SK-N-SH treated with all-trans-retinoic acid at 6 μM for 48 hours (cell line): ENCODE data around the gene RAMP1.

Experiments used
- ATAC-seq: fragments of 200-7000 bp; cut with Tn5 transposase; 3 replicates; pipeline ENCODE4 v1.9.1; 2020; ENCODE audit warnings: mild to moderate bottlenecking, moderate library complexity
- ARNTL ChIP-seq: fragments of 450-650 bp; formaldehyde crosslinking; IDR thresholded peaks from 2 replicates; pipeline ENCODE4 v1.5.0; 2020; ENCODE audit warnings: low read depth, mild to moderate bottlenecking, moderate library complexity, borderline replicate concordance
- BACH2 ChIP-seq: fragments of 250-450 bp; sonication (Bioruptor Pico); IDR thresholded peaks from 2 replicates; pipeline ENCODE4 v1.9.0; 2021; ENCODE audit warnings: mild to moderate bottlenecking, borderline replicate concordance
- CSDC2 ChIP-seq: fragments of 250-450 bp; sonication (Bioruptor Pico); IDR thresholded peaks from 2 replicates; pipeline ENCODE4 v1.5.0; 2020; ENCODE audit warnings: mild to moderate bottlenecking, moderate library complexity
- ESRRG ChIP-seq: fragments of 250-450 bp; sonication (Bioruptor Pico); IDR thresholded peaks from 2 replicates; pipeline ENCODE4 v1.6.1; 2021; ENCODE audit warnings: mild to moderate bottlenecking
- GLIS3 ChIP-seq: fragments of 250-450 bp; sonication (Bioruptor Pico); IDR thresholded peaks from 2 replicates; pipeline ENCODE4 v1.5.0; 2020; ENCODE audit warnings: mild to moderate bottlenecking, moderate library complexity
- ISL1 ChIP-seq: fragments of 250-450 bp; sonication (Bioruptor Pico); IDR thresholded peaks from 2 replicates; pipeline ENCODE4 v2.1.2; 2022; ENCODE audit warnings: mild to moderate bottlenecking, moderate library complexity
- OSR1 ChIP-seq: fragments of 250-450 bp; sonication (Bioruptor Pico); IDR thresholded peaks from 2 replicates; pipeline ENCODE4 v1.8.0; 2022; ENCODE audit warnings: moderate library complexity, mild to moderate bottlenecking, inconsistent platforms
- POU6F1 ChIP-seq: fragments of 250-450 bp; sonication (Bioruptor Pico); IDR thresholded peaks from 2 replicates; pipeline ENCODE4 v1.8.0; 2021; ENCODE audit warnings: low read depth, mild to moderate bottlenecking, moderate library complexity, borderline replicate concordance
- PPARA ChIP-seq: fragments of 250-450 bp; sonication (Bioruptor Pico); IDR thresholded peaks from 2 replicates; pipeline ENCODE4 v1.5.0; 2020; ENCODE audit warnings: mild to moderate bottlenecking, borderline replicate concordance
- RARB ChIP-seq: fragments of 250-450 bp; sonication (Bioruptor Pico); IDR thresholded peaks from 2 replicates; pipeline ENCODE4 v1.8.0; 2021; ENCODE audit warnings: mild to moderate bottlenecking, moderate library complexity
- SNAI2 ChIP-seq: fragments of 250-450 bp; sonication (Bioruptor Pico); IDR thresholded peaks from 2 replicates; pipeline ENCODE4 v1.5.0; 2020; ENCODE audit warnings: mild to moderate bottlenecking, moderate library complexity
- TCF4 ChIP-seq: fragments of 250-450 bp; sonication (Bioruptor Pico); IDR thresholded peaks from 2 replicates; pipeline ENCODE4 v1.8.0; 2021; ENCODE audit warnings: mild to moderate bottlenecking, moderate library complexity, borderline replicate concordance
- TOX ChIP-seq: fragments of 250-450 bp; sonication (Bioruptor Pico); IDR thresholded peaks from 2 replicates; pipeline ENCODE4 v1.8.0; 2021; ENCODE audit warnings: mild to moderate bottlenecking, moderate library complexity, borderline replicate concordance
- TSHZ2 ChIP-seq: fragments of 250-450 bp; sonication (Bioruptor Pico); IDR thresholded peaks from 2 replicates; pipeline ENCODE4 v1.5.0; 2020; ENCODE audit warnings: mild to moderate bottlenecking, moderate library complexity
- ZC3H10 ChIP-seq: fragments of 250-450 bp; sonication (Bioruptor Pico); IDR thresholded peaks from 2 replicates; pipeline ENCODE4 v1.5.1; 2021; ENCODE audit warnings: mild to moderate bottlenecking, moderate library complexity
- ZFP3 ChIP-seq: fragments of 250-450 bp; sonication (Bioruptor Pico); IDR thresholded peaks from 2 replicates; pipeline ENCODE4 v1.5.0; 2020; ENCODE audit warnings: mild to moderate bottlenecking, moderate library complexity
- ZFP30 ChIP-seq: fragments of 450-650 bp; formaldehyde crosslinking; IDR thresholded peaks from 2 replicates; pipeline ENCODE4 v1.5.0; 2022; ENCODE audit warnings: mild to moderate bottlenecking, moderate library complexity
- ZNF565 ChIP-seq: fragments of 450-650 bp; formaldehyde crosslinking; conservative IDR thresholded peaks from 2 replicates; pipeline ENCODE4 v1.5.0; 2020; ENCODE audit warnings: low read depth, mild to moderate bottlenecking, moderate library complexity
- ZNF70 ChIP-seq: fragments of 450-650 bp; formaldehyde crosslinking; IDR thresholded peaks from 2 replicates; pipeline ENCODE4 v1.5.0; 2020; ENCODE audit warnings: mild to moderate bottlenecking, moderate library complexity
- ZNF8 ChIP-seq: fragments of 450-650 bp; formaldehyde crosslinking; IDR thresholded peaks from 2 replicates; pipeline ENCODE4 v1.5.0; 2020; ENCODE audit warnings: mild to moderate bottlenecking, moderate library complexity
- TF ChIP-seq, protein P1 (sequence below): fragments of 250-450 bp; sonication (Bioruptor Pico); IDR thresholded peaks from 2 replicates; pipeline ENCODE4 v1.5.1; 2020; ENCODE audit warnings: low read depth, mild to moderate bottlenecking, moderate library complexity
- TF ChIP-seq, protein P2 (sequence below): fragments of 250-450 bp; sonication (Bioruptor Pico); IDR thresholded peaks from 2 replicates; pipeline ENCODE4 v1.8.0; 2020; ENCODE audit warnings: mild to moderate bottlenecking, moderate library complexity, borderline replicate concordance
- TF ChIP-seq, protein P3 (sequence below): fragments of 250-450 bp; sonication (Bioruptor Pico); IDR thresholded peaks from 2 replicates; pipeline ENCODE4 v1.5.1; 2021; ENCODE audit warnings: mild to moderate bottlenecking, moderate library complexity

RAMP1 gene

DNA sequence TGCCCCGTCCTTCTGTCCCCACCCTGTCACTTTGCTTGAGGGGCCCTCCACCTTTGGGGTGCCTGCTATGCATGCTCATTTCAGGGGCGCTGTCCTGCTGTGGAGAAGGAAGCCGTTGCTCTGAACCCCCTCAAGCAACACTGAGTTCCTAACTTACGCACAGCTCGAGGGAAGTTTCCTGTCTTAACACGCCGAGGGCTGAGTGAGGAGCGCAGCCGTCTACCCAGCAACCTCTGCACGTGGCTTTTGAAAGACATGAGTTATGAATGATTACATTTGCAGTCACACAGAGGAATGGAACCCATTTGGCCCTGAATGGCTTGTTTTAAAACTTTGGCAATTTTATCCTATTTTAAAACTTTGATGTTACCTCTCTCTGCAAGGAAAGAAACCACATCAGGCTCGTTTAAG, 14.0 kb downstream of the RAMP1 start:
- no peak for TF ChIP-seq OSR1 (CRISPR knock-in tag)
- TF ChIP-seq ARNTL (CRISPR knock-in tag) = no peak
- TF ChIP-seq, protein P1, sequence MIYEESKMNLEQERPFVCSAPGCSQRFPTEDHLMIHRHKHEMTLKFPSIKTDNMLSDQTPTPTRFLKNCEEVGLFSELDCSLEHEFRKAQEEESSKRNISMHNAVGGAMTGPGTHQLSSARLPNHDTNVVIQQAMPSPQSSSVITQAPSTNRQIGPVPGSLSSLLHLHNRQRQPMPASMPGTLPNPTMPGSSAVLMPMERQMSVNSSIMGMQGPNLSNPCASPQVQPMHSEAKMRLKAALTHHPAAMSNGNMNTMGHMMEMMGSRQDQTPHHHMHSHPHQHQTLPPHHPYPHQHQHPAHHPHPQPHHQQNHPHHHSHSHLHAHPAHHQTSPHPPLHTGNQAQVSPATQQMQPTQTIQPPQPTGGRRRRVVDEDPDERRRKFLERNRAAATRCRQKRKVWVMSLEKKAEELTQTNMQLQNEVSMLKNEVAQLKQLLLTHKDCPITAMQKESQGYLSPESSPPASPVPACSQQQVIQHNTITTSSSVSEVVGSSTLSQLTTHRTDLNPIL (CRISPR knock-in tag) = no peak
- TF ChIP-seq ZC3H10 (CRISPR knock-in tag) = no peak
- TF ChIP-seq TSHZ2 = no peak
- no peak for ATAC-seq

DNA sequence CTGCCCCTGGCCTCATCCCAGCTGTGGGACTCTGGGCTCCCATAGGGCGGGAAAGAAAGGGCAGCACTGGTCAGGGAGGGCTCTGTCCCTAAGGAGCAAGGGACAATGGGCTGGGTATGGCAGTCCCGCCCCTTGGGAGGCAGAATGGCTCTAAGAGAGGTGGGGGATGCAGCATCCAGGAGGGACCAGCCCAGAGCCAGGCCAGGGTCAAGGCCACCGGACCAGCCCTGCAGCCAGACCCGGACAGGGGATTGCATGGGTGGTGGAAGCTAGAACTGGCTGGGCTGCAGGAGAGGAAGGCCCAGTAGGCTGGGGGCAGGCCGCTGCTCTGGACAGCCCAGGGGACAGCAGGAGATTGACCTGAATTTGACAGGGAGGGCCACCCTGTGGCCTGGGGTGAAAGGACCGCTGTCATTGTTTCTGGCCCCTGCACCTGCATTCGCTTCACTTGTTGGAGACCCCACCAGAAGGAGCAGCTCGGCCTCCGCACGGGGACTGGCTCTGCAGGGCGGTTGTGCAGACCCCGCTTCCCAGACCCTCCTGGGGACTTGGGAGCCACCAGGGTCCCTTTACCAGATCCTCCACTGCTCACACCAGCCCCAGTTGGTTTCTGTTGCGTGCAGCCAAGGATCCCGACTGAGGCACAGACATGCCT, 14.6 kb downstream of the RAMP1 start:
- TF ChIP-seq SNAI2 (CRISPR knock-in tag) = no peak
- no peak for TF ChIP-seq ZFP3
- TF ChIP-seq ZC3H10 (CRISPR knock-in tag) = no peak
- TF ChIP-seq GLIS3 (CRISPR knock-in tag) = no peak
- no peak for TF ChIP-seq RARB (CRISPR knock-in tag)
- no peak for TF ChIP-seq TSHZ2
- TF ChIP-seq ZNF565 = no peak
- no peak for TF ChIP-seq ZFP30 (CRISPR knock-in tag)
- no peak for TF ChIP-seq BACH2 (CRISPR knock-in tag)
- TF ChIP-seq ISL1 (CRISPR knock-in tag) = no peak
- no peak for ATAC-seq

- TF ChIP-seq RARB (CRISPR knock-in tag) = no peak
- no peak for TF ChIP-seq BACH2 (CRISPR knock-in tag)
- no peak for TF ChIP-seq ZNF8 (CRISPR knock-in tag)
- TF ChIP-seq, all 23 proteins: peak for 0
- ATAC-seq = peak; percentile 82
Measured at GRCh38 chr2:237874585-237875161, 15.2 kb downstream of the RAMP1 start.

- ATAC-seq = no peak
- TF ChIP-seq, protein P2, sequence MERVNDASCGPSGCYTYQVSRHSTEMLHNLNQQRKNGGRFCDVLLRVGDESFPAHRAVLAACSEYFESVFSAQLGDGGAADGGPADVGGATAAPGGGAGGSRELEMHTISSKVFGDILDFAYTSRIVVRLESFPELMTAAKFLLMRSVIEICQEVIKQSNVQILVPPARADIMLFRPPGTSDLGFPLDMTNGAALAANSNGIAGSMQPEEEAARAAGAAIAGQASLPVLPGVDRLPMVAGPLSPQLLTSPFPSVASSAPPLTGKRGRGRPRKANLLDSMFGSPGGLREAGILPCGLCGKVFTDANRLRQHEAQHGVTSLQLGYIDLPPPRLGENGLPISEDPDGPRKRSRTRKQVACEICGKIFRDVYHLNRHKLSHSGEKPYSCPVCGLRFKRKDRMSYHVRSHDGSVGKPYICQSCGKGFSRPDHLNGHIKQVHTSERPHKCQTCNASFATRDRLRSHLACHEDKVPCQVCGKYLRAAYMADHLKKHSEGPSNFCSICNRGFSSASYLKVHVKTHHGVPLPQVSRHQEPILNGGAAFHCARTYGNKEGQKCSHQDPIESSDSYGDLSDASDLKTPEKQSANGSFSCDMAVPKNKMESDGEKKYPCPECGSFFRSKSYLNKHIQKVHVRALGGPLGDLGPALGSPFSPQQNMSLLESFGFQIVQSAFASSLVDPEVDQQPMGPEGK (CRISPR knock-in tag) = no peak
- no peak for TF ChIP-seq GLIS3 (CRISPR knock-in tag)
- TF ChIP-seq ZFP3 = no peak
- TF ChIP-seq ESRRG (CRISPR knock-in tag) = no peak
- no peak for TF ChIP-seq TOX (CRISPR knock-in tag)
- TF ChIP-seq SNAI2 (CRISPR knock-in tag) = no peak
- TF ChIP-seq TCF4 = no peak
- TF ChIP-seq POU6F1 = no peak
- no peak for TF ChIP-seq ZNF8 (CRISPR knock-in tag)
- no peak for TF ChIP-seq ISL1 (CRISPR knock-in tag)
- TF ChIP-seq ZFP30 (CRISPR knock-in tag) = no peak
- TF ChIP-seq CSDC2 (CRISPR knock-in tag) = no peak
- no peak for TF ChIP-seq RARB (CRISPR knock-in tag)
- TF ChIP-seq, protein P3, sequence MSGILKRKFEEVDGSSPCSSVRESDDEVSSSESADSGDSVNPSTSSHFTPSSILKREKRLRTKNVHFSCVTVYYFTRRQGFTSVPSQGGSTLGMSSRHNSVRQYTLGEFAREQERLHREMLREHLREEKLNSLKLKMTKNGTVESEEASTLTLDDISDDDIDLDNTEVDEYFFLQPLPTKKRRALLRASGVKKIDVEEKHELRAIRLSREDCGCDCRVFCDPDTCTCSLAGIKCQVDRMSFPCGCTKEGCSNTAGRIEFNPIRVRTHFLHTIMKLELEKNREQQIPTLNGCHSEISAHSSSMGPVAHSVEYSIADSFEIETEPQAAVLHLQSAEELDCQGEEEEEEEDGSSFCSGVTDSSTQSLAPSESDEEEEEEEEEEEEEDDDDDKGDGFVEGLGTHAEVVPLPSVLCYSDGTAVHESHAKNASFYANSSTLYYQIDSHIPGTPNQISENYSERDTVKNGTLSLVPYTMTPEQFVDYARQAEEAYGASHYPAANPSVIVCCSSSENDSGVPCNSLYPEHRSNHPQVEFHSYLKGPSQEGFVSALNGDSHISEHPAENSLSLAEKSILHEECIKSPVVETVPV (CRISPR knock-in tag) = no peak
- TF ChIP-seq PPARA (CRISPR knock-in tag) = no peak
- no peak for TF ChIP-seq OSR1 (CRISPR knock-in tag)
- TF ChIP-seq ZNF70 = no peak
Measured at GRCh38 chr2:237875256-237876060, 16.0 kb downstream of the RAMP1 start.
